Measurements from ENCODE around the gene GIMAP8. TPM values are rescaled to one million over a fixed set of nuclear protein-coding genes. Genes with fewer than 3 reads are reported as not detected.

The GIMAP8 gene
- total RNA-seq, 1 experiment from 2014 or later: 0.10 TPM

DNA sequence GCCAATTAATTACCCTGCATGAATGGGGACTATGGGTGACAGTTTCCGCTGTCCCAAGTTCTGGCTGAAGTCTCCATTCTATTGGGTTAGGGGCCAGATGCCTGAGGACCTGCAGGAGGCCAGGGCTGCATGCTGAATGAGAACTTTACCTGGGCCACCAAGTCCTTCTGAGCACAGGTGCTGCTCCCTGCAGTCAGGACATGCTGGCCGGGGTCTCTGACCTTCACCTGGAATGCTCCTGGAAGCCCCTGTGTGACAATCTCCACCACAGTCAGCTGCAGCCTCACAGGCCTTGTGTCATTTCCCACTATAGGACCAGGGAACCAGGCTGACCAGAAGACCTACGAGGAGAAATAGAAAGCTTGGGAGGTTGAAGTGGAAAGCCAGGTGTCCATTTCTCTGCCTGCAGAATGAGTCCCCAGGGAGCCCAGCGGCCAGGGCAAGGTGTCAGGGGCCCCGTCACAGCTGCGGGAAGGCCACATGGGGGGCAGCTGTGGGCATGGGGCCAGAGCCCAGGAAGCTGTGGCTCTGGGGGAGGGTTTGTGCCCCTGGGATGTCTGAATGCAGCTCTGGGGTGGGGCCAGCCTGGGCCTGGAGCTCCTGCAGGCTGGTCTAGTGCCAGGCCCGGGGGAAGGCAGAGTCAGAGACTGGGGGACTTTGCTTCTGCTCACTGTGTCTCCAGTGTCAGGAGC is 5.6 kb upstream of the GIMAP8 start:
- ChIA-PET POLR2A (no interaction called here), CTCF (no interaction called here)
- DNase-seq (ENCODE audit: low read depth, low spot score): no peak
- Histone ChIP-seq H3K4me3 (ENCODE audit: low read depth in 2 of 2, low read length in 2 of 2) (no peak overlapping the region), H3K4me1 (ENCODE audit: control insufficient read depth, insufficient read depth, low read length) (no peaks in the 10 kb centered on the region; the same call in 1 of the 2 replicates), H3K27me3 (ENCODE audit: control insufficient read depth, insufficient read depth, low read length) (peaks cover 3% of the 10 kb centered on the region), H3K9me3 (ENCODE audit: control insufficient read depth, insufficient read depth, low read depth, low read length) (no peaks in the 10 kb centered on the region), H3K36me3 (ENCODE audit: control insufficient read depth, insufficient read depth, low read length) (no peaks in the 10 kb centered on the region), H3K27ac (ENCODE audit: low read length) (no peak overlapping the region)
- ATAC-seq: no peak
- no peak for TF ChIP-seq SIN3A (IDR thresholded peaks at IDR 0.05; ENCODE audit: borderline replicate concordance, insufficient read depth, low read depth, low read length)
- TF ChIP-seq, protein P1, sequence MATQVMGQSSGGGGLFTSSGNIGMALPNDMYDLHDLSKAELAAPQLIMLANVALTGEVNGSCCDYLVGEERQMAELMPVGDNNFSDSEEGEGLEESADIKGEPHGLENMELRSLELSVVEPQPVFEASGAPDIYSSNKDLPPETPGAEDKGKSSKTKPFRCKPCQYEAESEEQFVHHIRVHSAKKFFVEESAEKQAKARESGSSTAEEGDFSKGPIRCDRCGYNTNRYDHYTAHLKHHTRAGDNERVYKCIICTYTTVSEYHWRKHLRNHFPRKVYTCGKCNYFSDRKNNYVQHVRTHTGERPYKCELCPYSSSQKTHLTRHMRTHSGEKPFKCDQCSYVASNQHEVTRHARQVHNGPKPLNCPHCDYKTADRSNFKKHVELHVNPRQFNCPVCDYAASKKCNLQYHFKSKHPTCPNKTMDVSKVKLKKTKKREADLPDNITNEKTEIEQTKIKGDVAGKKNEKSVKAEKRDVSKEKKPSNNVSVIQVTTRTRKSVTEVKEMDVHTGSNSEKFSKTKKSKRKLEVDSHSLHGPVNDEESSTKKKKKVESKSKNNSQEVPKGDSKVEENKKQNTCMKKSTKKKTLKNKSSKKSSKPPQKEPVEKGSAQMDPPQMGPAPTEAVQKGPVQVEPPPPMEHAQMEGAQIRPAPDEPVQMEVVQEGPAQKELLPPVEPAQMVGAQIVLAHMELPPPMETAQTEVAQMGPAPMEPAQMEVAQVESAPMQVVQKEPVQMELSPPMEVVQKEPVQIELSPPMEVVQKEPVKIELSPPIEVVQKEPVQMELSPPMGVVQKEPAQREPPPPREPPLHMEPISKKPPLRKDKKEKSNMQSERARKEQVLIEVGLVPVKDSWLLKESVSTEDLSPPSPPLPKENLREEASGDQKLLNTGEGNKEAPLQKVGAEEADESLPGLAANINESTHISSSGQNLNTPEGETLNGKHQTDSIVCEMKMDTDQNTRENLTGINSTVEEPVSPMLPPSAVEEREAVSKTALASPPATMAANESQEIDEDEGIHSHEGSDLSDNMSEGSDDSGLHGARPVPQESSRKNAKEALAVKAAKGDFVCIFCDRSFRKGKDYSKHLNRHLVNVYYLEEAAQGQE (IDR thresholded peaks at IDR 0.05; ENCODE audit: insufficient read depth in 1 of 2, low read depth in 2 of 2, low read length in 1 of 2): no peak
- no peak for TF ChIP-seq TCF7L2 (IDR thresholded peaks at IDR 0.05; ENCODE audit: low read depth, low read length)
- no peak for TF ChIP-seq POLR2AphosphoS5 (IDR thresholded peaks at IDR 0.05; ENCODE audit: low read depth, low read length)
- TF ChIP-seq, protein P2, sequence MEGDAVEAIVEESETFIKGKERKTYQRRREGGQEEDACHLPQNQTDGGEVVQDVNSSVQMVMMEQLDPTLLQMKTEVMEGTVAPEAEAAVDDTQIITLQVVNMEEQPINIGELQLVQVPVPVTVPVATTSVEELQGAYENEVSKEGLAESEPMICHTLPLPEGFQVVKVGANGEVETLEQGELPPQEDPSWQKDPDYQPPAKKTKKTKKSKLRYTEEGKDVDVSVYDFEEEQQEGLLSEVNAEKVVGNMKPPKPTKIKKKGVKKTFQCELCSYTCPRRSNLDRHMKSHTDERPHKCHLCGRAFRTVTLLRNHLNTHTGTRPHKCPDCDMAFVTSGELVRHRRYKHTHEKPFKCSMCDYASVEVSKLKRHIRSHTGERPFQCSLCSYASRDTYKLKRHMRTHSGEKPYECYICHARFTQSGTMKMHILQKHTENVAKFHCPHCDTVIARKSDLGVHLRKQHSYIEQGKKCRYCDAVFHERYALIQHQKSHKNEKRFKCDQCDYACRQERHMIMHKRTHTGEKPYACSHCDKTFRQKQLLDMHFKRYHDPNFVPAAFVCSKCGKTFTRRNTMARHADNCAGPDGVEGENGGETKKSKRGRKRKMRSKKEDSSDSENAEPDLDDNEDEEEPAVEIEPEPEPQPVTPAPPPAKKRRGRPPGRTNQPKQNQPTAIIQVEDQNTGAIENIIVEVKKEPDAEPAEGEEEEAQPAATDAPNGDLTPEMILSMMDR (IDR thresholded peaks at IDR 0.05): no peak
- in situ Hi-C loops (cut with HindIII; ENCODE audit: low pct_unique_long_range_greater_than_20kb, low sequenced_read_pairs) (no loop called here), intact Hi-C loops (cut with micrococcal nuclease; ENCODE audit: unreplicated experiment) (loop anchor here (5.0 kb wide), 2 partner anchors 312 to 432 kb away; no protein-coding TSS in a partner anchor)
- no TSS peak for BruUV-seq (replicated peaks)

DNA sequence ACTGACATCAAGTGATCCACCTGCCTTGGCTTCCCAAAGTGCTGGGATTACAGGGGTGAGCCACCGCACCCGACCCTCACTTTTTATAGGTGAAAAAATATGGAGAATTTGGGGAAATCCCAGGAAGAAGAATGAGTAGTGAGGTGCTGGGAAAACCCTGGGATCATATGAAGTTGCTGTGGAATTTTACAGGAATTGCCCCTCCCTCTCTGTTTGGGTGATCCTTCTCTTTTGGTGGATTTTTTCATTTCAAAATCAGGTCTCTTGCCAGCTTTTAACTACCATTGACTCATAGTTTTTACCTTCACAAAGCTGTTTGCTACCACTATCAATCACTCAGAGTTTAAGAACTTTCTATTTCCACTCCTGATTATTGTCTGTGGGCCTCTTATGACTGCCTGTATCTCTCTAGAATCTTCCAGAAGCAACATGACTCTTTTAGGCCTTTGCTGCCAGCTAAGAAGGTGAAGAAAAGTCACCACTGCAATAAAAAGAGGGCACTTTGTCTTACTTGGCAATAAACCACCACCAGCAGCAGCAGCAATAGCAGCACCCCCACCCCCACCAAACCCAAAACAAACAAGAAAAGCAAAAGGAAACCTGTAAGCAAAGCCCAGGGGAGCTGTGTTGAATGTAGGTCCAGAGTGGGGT is 4.0 kb upstream of the GIMAP8 start:
- H3K36me3 ChIP-seq (ENCODE audit: control insufficient read depth, insufficient read depth, low read length): no peaks in the 10 kb centered on the region
- no peak for TF ChIP-seq TCF7L2 (IDR thresholded peaks at IDR 0.05; ENCODE audit: low read depth, low read length)
- no peak for TF ChIP-seq POLR2AphosphoS5 (IDR thresholded peaks at IDR 0.05; ENCODE audit: low read depth, low read length)
- TF ChIP-seq, protein P2 (IDR thresholded peaks at IDR 0.05): no peak
- TF ChIP-seq, protein P1 (IDR thresholded peaks at IDR 0.05; ENCODE audit: insufficient read depth in 1 of 2, low read depth in 2 of 2, low read length in 1 of 2): no peak
- TF ChIP-seq SIN3A (IDR thresholded peaks at IDR 0.05; ENCODE audit: borderline replicate concordance, insufficient read depth, low read depth, low read length): no peak
- H3K27me3 ChIP-seq (ENCODE audit: control insufficient read depth, insufficient read depth, low read length): peaks cover 6% of the 10 kb centered on the region
- intact Hi-C loops (cut with micrococcal nuclease; ENCODE audit: unreplicated experiment): loop anchor here (5.0 kb wide), 2 partner anchors 311 to 431 kb away; no protein-coding TSS in a partner anchor
- no peak overlapping the region for H3K27ac ChIP-seq (ENCODE audit: low read length)
- no peak for ATAC-seq
- no peak for DNase-seq (ENCODE audit: low read depth, low spot score)
- CTCF ChIA-PET: no interaction called here
- no TSS peak for BruUV-seq (replicated peaks)
- in situ Hi-C loops (cut with HindIII; ENCODE audit: low pct_unique_long_range_greater_than_20kb, low sequenced_read_pairs): no loop called here
- no peaks in the 10 kb centered on the region; the same call in 1 of the 2 replicates for H3K4me1 ChIP-seq (ENCODE audit: control insufficient read depth, insufficient read depth, low read length)
- H3K4me3 ChIP-seq (ENCODE audit: low read depth in 2 of 2, low read length in 2 of 2): no peak overlapping the region
- POLR2A ChIA-PET: no interaction called here
- no peaks in the 10 kb centered on the region for H3K9me3 ChIP-seq (ENCODE audit: control insufficient read depth, insufficient read depth, low read depth, low read length)
